Stomach (tissue), 9 donors: ENCODE data around the gene KAZALD1. TPM values are rescaled to one million over a fixed set of nuclear protein-coding genes. Genes with fewer than 3 reads are reported as not detected.

ENCODE experiments used
- DNase-seq, 2 donors: peaks; one replicate each; pipeline versions ENCODE4 v3.0.0 to v3.0.0-alpha.2; 2013 to 2019
- H3K27ac ChIP-seq, 5 donors: fragments of 200-600 bp in 4 of 5; sonication (generic) in 4 of 5; one replicate each; pipeline ENCODE4 v1.5.1; 2013 to 2019; ENCODE audit warnings: mild to moderate bottlenecking in 1 of 5, moderate library complexity in 1 of 5
- H3K27me3 ChIP-seq, 3 donors: fragments of 200-600 bp; sonication (generic); one replicate each; pipeline ENCODE4 v1.5.1; 2017 to 2019; ENCODE audit warnings: mixed run types in 1 of 3
- H3K36me3 ChIP-seq, 4 donors: fragments of 200-600 bp; sonication (generic); 1 replicate in 3 of 4; 2 replicates in 1 of 4; pipeline ENCODE4 v1.5.1; 2016 to 2019
- H3K4me1 ChIP-seq, 4 donors: fragments of 200-600 bp; sonication (generic); one replicate each; pipeline ENCODE4 v1.5.1; 2016 to 2019
- H3K4me3 ChIP-seq, 4 donors: fragments of 200-600 bp; sonication (generic) in 3 of 4; one replicate each; pipeline ENCODE4 v1.5.1; 2016 to 2019; ENCODE audit warnings: mild to moderate bottlenecking in 1 of 4
- H3K9me3 ChIP-seq, 4 donors: fragments of 200-600 bp; sonication (generic); one replicate each; pipeline ENCODE4 v1.5.1; 2016 to 2019
- EP300 ChIP-seq: sonication (generic); formaldehyde crosslinking; IDR thresholded peaks from one replicate; pipeline ENCODE4 v1.6.1; 2017; ENCODE audit warnings: antibody characterized with exemption
- POLR2A ChIP-seq, 4 donors: fragments of 450-650 bp; IDR thresholded peaks; one replicate each; pipeline ENCODE4 v1.6.1; 2016; ENCODE audit warnings: antibody characterized with exemption in 4 of 4, control low read depth in 2 of 4, mild to moderate bottlenecking in 1 of 4, moderate library complexity in 1 of 4
- POLR2AphosphoS5 ChIP-seq, 3 donors: sonication (generic); formaldehyde crosslinking; IDR thresholded peaks; one replicate each; pipeline ENCODE4 v1.6.1; 2016; ENCODE audit warnings: antibody characterized with exemption in 3 of 3
- WGBS, 5 donors: extraction: QIAGEN DNeasy Blood & Tissue Kit in 3 of 5; methylation state at CpG; one replicate each; pipeline versions ENCODE4 v1.1.5 to v1.1.7; 2013 to 2018; 5-methylcytosine and 5-hydroxymethylcytosine counted together
- intact Hi-C: fragments of 100-400 bp; cut with DNase I; formaldehyde crosslinking; loops from one replicate; pipeline ENCODE4 v1.15.1; 2023; ENCODE audit warnings: low total_unique reads
- polyA plus RNA-seq, 3 donors: library from polyadenylated mRNA; stranded (reverse); fragments of 200-250 nt; gene quantifications; one replicate each; pipeline ENCODE4 v1.2.3, GENCODE V29; 2013
- total RNA-seq, 5 donors: library from RNA; depleted of rRNA; stranded (reverse); fragments of >200 nt; gene quantifications; one replicate each; pipeline versions ENCODE4 v1.1.0 to v1.2.3, GENCODE V29; 2014 to 2016
- TF ChIP-seq, protein P1 (sequence below), 7 experiments: fragments of 450-650 bp in 4 of 7; fragments of 200-600 bp in 3 of 7; sonication (generic) in 3 of 7; IDR thresholded peaks; one replicate each; pipeline ENCODE4 v1.5.1; 2016 to 2019; ENCODE audit warnings: antibody characterized with exemption in 7 of 7, control low read depth in 2 of 7, mild to moderate bottlenecking in 1 of 7
- donor health status: healthy with polysubstance abuse.
- donor health status: Bipolar disorder and iron deficiency.
- donor health status: healthy.

Gene KAZALD1
- total and polyA plus RNA-seq, 8 donors: 2.2 to 35.5 (median 12.0) TPM; not detected in 1

DNA sequence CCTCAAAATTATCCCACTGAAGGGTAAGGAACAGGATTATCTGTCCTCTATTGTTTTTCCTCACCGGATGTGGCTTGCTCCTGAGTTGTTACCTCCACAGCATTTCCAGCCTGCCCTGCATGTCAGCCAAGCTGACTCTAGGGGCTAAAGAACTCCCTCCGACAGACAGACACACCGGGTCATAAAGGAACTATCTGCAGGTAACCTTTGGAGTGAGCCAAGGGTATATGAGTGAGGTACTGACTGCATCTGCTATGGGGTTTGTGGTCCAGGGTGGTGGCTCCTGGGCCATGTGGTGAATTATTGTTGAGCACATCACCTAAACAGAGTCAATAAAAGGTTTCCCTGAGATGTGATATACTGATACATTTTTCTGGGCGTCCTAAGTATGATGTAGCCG is 6.9 kb upstream of the KAZALD1 start:
- intact Hi-C loops: no loop called here
- 81 to 93% (median 89%) methylated on average over 5 of the region's 5 CpGs for WGBS, 5 donors
- Histone ChIP-seq H3K27ac (no peak overlapping the region), H3K27me3 (peaks cover 0 to 27% (median 12%) of the 10 kb centered on the region in 3 donors), H3K4me3 (no peak overlapping the region), H3K9me3 (no peaks in the 10 kb centered on the region), H3K4me1 (peaks cover 8 to 17% (median 13%) of the 10 kb centered on the region in 4 donors), H3K36me3 (no peaks in the 10 kb centered on the region)
- TF ChIP-seq, protein P1, sequence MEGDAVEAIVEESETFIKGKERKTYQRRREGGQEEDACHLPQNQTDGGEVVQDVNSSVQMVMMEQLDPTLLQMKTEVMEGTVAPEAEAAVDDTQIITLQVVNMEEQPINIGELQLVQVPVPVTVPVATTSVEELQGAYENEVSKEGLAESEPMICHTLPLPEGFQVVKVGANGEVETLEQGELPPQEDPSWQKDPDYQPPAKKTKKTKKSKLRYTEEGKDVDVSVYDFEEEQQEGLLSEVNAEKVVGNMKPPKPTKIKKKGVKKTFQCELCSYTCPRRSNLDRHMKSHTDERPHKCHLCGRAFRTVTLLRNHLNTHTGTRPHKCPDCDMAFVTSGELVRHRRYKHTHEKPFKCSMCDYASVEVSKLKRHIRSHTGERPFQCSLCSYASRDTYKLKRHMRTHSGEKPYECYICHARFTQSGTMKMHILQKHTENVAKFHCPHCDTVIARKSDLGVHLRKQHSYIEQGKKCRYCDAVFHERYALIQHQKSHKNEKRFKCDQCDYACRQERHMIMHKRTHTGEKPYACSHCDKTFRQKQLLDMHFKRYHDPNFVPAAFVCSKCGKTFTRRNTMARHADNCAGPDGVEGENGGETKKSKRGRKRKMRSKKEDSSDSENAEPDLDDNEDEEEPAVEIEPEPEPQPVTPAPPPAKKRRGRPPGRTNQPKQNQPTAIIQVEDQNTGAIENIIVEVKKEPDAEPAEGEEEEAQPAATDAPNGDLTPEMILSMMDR (IDR thresholded peaks at IDR 0.05): no peak
- TF ChIP-seq POLR2AphosphoS5 (IDR thresholded peaks at IDR 0.05): no peak
- no peak for TF ChIP-seq EP300
- TF ChIP-seq POLR2A (IDR thresholded peaks at IDR 0.05): no peak
- no peak for DNase-seq

DNA sequence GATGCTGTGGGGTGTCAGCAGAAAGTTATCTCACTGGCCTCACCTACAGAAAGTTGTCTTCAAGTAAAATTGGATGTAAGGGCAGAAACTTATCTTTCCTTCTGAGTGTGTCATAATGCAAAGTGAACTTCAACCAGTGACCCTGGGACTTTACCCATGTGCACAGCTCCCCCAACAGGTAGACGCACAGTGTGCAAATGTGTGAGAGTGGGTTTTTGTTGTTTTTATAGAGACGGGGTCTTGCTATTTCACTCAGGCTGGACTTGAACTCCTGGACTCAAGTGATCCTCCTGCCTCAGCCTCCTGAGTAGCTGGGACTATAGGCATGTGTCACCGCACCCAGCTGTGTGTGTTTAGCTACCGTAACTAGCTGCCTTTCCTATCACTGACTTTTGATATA is 6.4 kb upstream of the KAZALD1 start:
- no peak overlapping the region for H3K27ac ChIP-seq
- TF ChIP-seq POLR2AphosphoS5 (IDR thresholded peaks at IDR 0.05): no peak
- TF ChIP-seq, protein P1 (IDR thresholded peaks at IDR 0.05): no peak
- no peak for TF ChIP-seq EP300
- TF ChIP-seq POLR2A (IDR thresholded peaks at IDR 0.05): no peak

DNA sequence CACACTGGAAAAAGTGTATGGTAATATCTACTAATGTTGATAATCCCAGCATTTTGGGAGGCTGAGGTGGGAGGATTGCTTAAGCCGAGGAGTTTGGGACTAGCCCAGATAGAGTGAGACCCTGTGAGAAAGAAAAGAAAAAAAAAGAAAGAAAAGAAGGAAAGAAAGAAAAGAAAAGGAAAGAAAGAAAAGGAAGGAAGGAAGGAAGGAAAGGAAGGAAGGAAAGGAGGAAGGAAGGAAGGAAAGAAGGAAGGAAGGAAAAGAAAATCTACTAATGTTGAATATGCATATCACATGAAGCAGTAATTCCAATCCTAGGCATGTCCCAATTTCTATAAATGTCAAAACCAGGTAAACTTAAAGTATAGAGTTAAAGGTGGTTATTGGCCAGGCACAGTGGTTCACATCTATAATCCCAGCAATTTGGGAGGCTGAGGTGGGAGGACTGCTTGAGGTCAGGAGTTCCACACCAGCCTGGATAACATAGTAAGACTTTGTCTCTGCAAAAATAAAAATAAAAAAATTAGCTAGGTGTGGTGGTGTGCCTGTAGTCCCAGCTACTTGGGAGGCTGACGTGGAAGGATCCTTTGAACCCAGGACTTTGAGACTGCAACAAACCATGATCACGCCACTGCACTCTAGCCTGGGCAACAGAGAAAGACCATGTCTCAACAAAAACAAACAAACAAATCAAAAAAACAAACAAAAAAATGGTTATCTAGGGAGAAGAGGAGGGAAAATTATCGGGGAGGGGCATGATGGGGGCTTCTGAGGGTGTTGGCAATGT is 5.2 kb upstream of the KAZALD1 start:
- intact Hi-C loops: no loop called here
- peaks cover 0 to 11% (median 0%) of the 10 kb centered on the region in 3 donors for H3K27me3 ChIP-seq
- peaks cover 2 to 19% (median 17%) of the 10 kb centered on the region in 4 donors for H3K4me1 ChIP-seq
- no peaks in the 10 kb centered on the region for H3K36me3 ChIP-seq
- H3K9me3 ChIP-seq: no peaks in the 10 kb centered on the region
- 89 to 94% (median 91%) methylated on average over 4 of the region's 4 CpGs for WGBS, 5 donors
- no peak overlapping the region for H3K4me3 ChIP-seq
- no peak for DNase-seq
- no peak overlapping the region for H3K27ac ChIP-seq
- no peak for TF ChIP-seq POLR2A (IDR thresholded peaks at IDR 0.05)
- no peak for TF ChIP-seq POLR2AphosphoS5 (IDR thresholded peaks at IDR 0.05)
- TF ChIP-seq, protein P1 (IDR thresholded peaks at IDR 0.05): no peak
- no peak for TF ChIP-seq EP300

More for the DNA sequence above, 6.4 kb upstream of the KAZALD1 start:
- Histone ChIP-seq H3K4me1 (peaks cover 3 to 17% (median 12%) of the 10 kb centered on the region in 4 donors), H3K27me3 (peaks cover 0 to 22% (median 6%) of the 10 kb centered on the region in 3 donors), H3K36me3 (no peaks in the 10 kb centered on the region), H3K4me3 (no peak overlapping the region), H3K9me3 (no peaks in the 10 kb centered on the region)
- no peak for DNase-seq
- intact Hi-C loops: no loop called here
- WGBS, 5 donors: 68 to 82% (median 75%) methylated on average over 4 of the region's 4 CpGs

DNA sequence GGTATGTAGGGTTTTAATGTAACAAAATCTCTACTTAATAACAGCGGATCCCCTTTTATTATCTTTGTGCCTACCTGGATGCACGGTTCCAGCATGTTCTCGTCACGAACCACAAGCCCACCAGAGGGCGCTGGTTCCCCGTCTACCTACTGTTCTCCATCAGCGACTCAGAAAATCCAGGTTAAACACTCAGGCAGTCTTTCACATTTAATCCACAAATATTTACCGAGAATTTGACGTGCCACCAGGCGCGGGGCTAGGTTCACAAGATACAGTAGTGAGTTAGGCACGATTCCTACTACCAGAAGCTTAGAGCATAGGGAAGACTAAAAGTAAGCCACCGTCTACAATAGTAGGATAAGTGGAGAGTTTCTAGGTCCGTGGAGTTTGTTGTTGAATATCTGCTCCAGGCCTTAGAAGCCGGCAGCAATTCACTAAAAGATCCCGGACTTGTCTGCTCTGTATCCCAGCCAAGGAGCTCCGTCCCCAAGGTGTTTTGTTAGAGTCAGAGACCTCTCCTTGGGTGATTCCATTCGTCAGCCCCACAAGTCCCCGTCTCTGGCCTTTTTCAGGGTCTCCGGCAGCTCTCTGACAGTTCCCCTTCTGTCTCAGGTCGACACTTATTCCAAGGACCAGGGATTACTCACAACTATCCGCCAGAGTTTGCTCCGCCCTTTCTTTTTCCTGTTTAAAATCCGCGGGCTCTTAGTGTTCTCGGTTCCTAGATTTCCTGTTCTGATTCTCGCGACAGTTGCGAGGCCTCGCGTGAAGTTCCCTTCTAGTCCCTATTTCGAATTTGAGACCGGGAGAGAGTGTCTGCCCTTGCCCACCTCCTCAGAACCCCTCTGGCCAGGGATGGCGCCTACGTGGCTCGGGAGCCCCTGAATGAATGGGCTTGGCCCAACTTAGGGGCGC is 1.5 kb upstream of the KAZALD1 start:
- TF ChIP-seq, protein P1 (IDR thresholded peaks at IDR 0.05): peak in 5 of 7 experiments; percentile 47 to 91 (median 83)
- TF ChIP-seq POLR2AphosphoS5 (IDR thresholded peaks at IDR 0.05) (peak in 1 of 3 donors; percentile 38), POLR2A (IDR thresholded peaks at IDR 0.05) (no peak), EP300 (no peak)
- no peaks in the 10 kb centered on the region for H3K9me3 ChIP-seq
- H3K27me3 ChIP-seq: peaks cover 0 to 31% (median 4%) of the 10 kb centered on the region in 3 donors
- H3K27ac ChIP-seq: peak overlapping the region; percentile 93 to 100 (median 98)
- 0 to 1% (median 0%) methylated on average over 36 to 37 of the region's 37 CpGs for WGBS, 5 donors
- H3K36me3 ChIP-seq: no peaks in the 10 kb centered on the region
- intact Hi-C loops: no loop called here
- peaks cover 22 to 56% (median 54%) of the 10 kb centered on the region in 4 donors for H3K4me1 ChIP-seq
- peak overlapping the region; percentile 63 to 67 (median 65) for H3K4me3 ChIP-seq
- peak; percentile 94 to 97 for DNase-seq
